ENCODE data around the gene PAIP1.

The PAIP1 gene

GRCh38 chr5:43482490-43483297 is 74.2 kb downstream of the PAIP1 start:
- Histone ChIP-seq H2BK15ac (ENCODE audit: low read depth, poor library complexity, severe bottlenecking) (no peak overlapping the region), H3K9me3 (ENCODE audit: control insufficient read depth, low read length) (no peaks in the 10 kb centered on the region), H2BK12ac (ENCODE audit: low read length in 2 of 2) (no peak overlapping the region), H3K14ac (ENCODE audit: low read length in 2 of 2) (no peak overlapping the region), H3K4ac (ENCODE audit: low read depth in 1 of 2, low read length in 2 of 2) (no peak overlapping the region), H2AFZ (ENCODE audit: low read depth, low read length) (no peak overlapping the region), H4K8ac (ENCODE audit: low read length) (no peak overlapping the region), H2AK5ac (ENCODE audit: low read length, severe bottlenecking) (no peak overlapping the region), H3K27ac (ENCODE audit: low read length, poor library complexity, severe bottlenecking) (peak overlapping the region; percentile 70), H4K91ac (ENCODE audit: low read length) (no peak overlapping the region), H3K23ac (ENCODE audit: low read length in 2 of 2) (no peak overlapping the region), H3K36me3 (ENCODE audit: control insufficient read depth in 1 of 2, insufficient read depth in 2 of 2, low read depth in 1 of 2, low read length in 2 of 2) (no peaks in the 10 kb centered on the region), H2BK5ac (ENCODE audit: low read depth, low read length, poor library complexity, severe bottlenecking) (no peak overlapping the region), H2BK120ac (ENCODE audit: low read depth, low read length) (no peak overlapping the region), H3K4me2 (ENCODE audit: low read length, poor library complexity, severe bottlenecking) (peak overlapping the region; percentile 70), H3K4me1 (ENCODE audit: control insufficient read depth, insufficient read depth, low read depth, low read length) (no peaks in the 10 kb centered on the region), H3K9ac (ENCODE audit: low read length) (peak overlapping the region; percentile 100), H3K4me3 (ENCODE audit: insufficient read depth in 1 of 2, low read depth in 1 of 2, low read length in 2 of 2) (peak overlapping the region in 1 of 2 experiments; percentile 84), H3K79me1 (replicated peaks; ENCODE audit: low read length, poor library complexity, severe bottlenecking) (peaks cover 3% of the 10 kb centered on the region), H3K18ac (ENCODE audit: low read depth in 1 of 2, low read length in 2 of 2) (no peak overlapping the region), H3K27me3 (ENCODE audit: control insufficient read depth in 1 of 2, insufficient read depth in 1 of 2, low read length in 2 of 2) (no peaks in the 10 kb centered on the region)
- DNase-seq, result no peak
- WGBS, result 38% methylated on average over 4 of the region's 6 CpGs
